CD14-positive monocyte (primary cell): ENCODE results near the gene MLLT3. TPM values are rescaled to one million over a fixed set of nuclear protein-coding genes. Genes with fewer than 3 reads are reported as not detected.

Experiments
- DNase-seq, 3 donors: peaks; one replicate each; pipeline ENCODE4 v3.0.0-alpha.2; 2011 to 2022
- H2AFZ ChIP-seq: 2 replicates; pipeline ENCODE4 v1.6.0; 2012; ENCODE audit warnings: mild to moderate bottlenecking, low read depth, low read length, inconsistent platforms; ENCODE audit not compliant: insufficient read depth, poor library complexity, severe bottlenecking
- H3K27ac ChIP-seq, 2 donors: 1 replicate in 1 of 2; 2 replicates in 1 of 2; pipeline ENCODE4 v1.5.1; 2012 to 2013; ENCODE audit warnings: low read length in 2 of 2, control low read depth in 1 of 2, inconsistent platforms in 1 of 2, low read depth in 1 of 2, mild to moderate bottlenecking in 1 of 2
- H3K27me3 ChIP-seq, 2 donors: one replicate each; pipeline versions ENCODE4 v1.6.0 to v1.6.1; 2011 to 2013; ENCODE audit warnings: low read length in 2 of 2; ENCODE audit not compliant: control insufficient read depth in 2 of 2, insufficient read depth in 2 of 2
- H3K36me3 ChIP-seq, 2 donors: replicated peaks in 1 of 2; 1 replicate in 1 of 2; 2 replicates in 1 of 2; pipeline versions ENCODE4 v1.5.1 to v1.6.1; 2012 to 2013; ENCODE audit warnings: low read length in 2 of 2, control low read depth in 1 of 2, inconsistent platforms in 1 of 2, mild to moderate bottlenecking in 1 of 2; ENCODE audit not compliant: insufficient read depth in 2 of 2, control insufficient read depth in 1 of 2
- H3K4me1 ChIP-seq, 2 donors: 1 replicate in 1 of 2; 2 replicates in 1 of 2; pipeline versions ENCODE4 v1.5.1 to v1.6.1; 2012 to 2013; ENCODE audit warnings: low read length in 2 of 2, control low read depth in 1 of 2, inconsistent platforms in 1 of 2, mild to moderate bottlenecking in 1 of 2, moderate library complexity in 1 of 2; ENCODE audit not compliant: insufficient read depth in 2 of 2, control insufficient read depth in 1 of 2
- H3K4me2 ChIP-seq: replicated peaks from 2 replicates; pipeline ENCODE3; 2012; ENCODE audit warnings: low read length, moderate library complexity, mild to moderate bottlenecking; ENCODE audit not compliant: poor library complexity, severe bottlenecking; ENCODE audit errors: extremely low read depth
- H3K4me3 ChIP-seq, 3 experiments: fragments of 200-600 bp in 1 of 3; sonication (generic) in 1 of 3; replicated peaks in 1 of 3; 1 replicate in 2 of 3; 2 replicates in 1 of 3; pipeline ENCODE4 v1.5.1; 2011 to 2013; ENCODE audit warnings: low read length in 3 of 3, mild to moderate bottlenecking in 3 of 3, control low read depth in 2 of 3, low read depth in 2 of 3, inconsistent platforms in 1 of 3, moderate library complexity in 1 of 3
- H3K79me2 ChIP-seq: 2 replicates; pipeline ENCODE4 v1.6.0; 2012; ENCODE audit warnings: mild to moderate bottlenecking, control low read depth, inconsistent platforms, low read length, moderate library complexity; ENCODE audit not compliant: insufficient read depth
- H3K9ac ChIP-seq: 2 replicates; pipeline ENCODE4 v1.6.0; 2017; ENCODE audit warnings: low read length, mild to moderate bottlenecking; ENCODE audit not compliant: insufficient read depth, poor library complexity, severe bottlenecking
- H3K9me3 ChIP-seq, 2 donors: replicated peaks in 1 of 2; 1 replicate in 1 of 2; 2 replicates in 1 of 2; pipeline versions ENCODE4 v1.5.1 to v1.6.1; 2012 to 2013; ENCODE audit warnings: low read length in 2 of 2, control low read depth in 1 of 2; ENCODE audit not compliant: control insufficient read depth in 1 of 2, insufficient read depth in 1 of 2
- H4K20me1 ChIP-seq: 2 replicates; pipeline ENCODE4 v1.6.0; 2012; ENCODE audit warnings: mild to moderate bottlenecking, low read length, control low read depth, moderate library complexity; ENCODE audit not compliant: insufficient read depth
- H3K27ac Mint-ChIP-seq, 7 donors: one replicate each; pipeline ENCODE4 v1.8.0; 2020; ENCODE audit warnings: mild to moderate bottlenecking in 7 of 7, mixed read lengths in 7 of 7, moderate library complexity in 6 of 7, inconsistent platforms in 2 of 7
- H3K27me3 Mint-ChIP-seq, 3 donors: one replicate each; pipeline ENCODE4 v1.8.0; 2021 to 2022; ENCODE audit warnings: low read depth in 3 of 3, mild to moderate bottlenecking in 3 of 3, mixed read lengths in 3 of 3, moderate library complexity in 3 of 3, inconsistent platforms in 1 of 3
- H3K36me3 Mint-ChIP-seq, 2 donors: one replicate each; pipeline ENCODE4 v1.8.0; 2020; ENCODE audit warnings: mixed read lengths in 2 of 2, inconsistent platforms in 1 of 2, mild to moderate bottlenecking in 1 of 2
- H3K4me1 Mint-ChIP-seq: one replicate; pipeline ENCODE4 v1.8.0; 2020; ENCODE audit warnings: mild to moderate bottlenecking, mixed read lengths
- H3K4me3 Mint-ChIP-seq, 2 donors: one replicate each; pipeline ENCODE4 v1.8.0; 2020; ENCODE audit warnings: mild to moderate bottlenecking in 2 of 2, mixed read lengths in 2 of 2, moderate library complexity in 1 of 2
- H3K9me3 Mint-ChIP-seq, 7 donors: one replicate each; pipeline ENCODE4 v1.8.0; 2020 to 2022; ENCODE audit warnings: mixed read lengths in 7 of 7, mild to moderate bottlenecking in 6 of 7, moderate library complexity in 6 of 7, inconsistent platforms in 2 of 7
- WGBS: methylation state at CpG from one replicate; pipeline ENCODE4 v1.1.5; 2013; ENCODE audit warnings: missing lambda C conversion rate; ENCODE audit not compliant: insufficient coverage; 5-methylcytosine and 5-hydroxymethylcytosine counted together
- intact Hi-C, 2 donors: fragments of 100-400 bp; cut with micrococcal nuclease; formaldehyde crosslinking; loops; one replicate each; pipeline versions ENCODE4 v1.15.0 to v1.15.1; 2023
- polyA plus RNA-seq, 3 donors: library from polyadenylated mRNA; depleted of rRNA in 1 of 3; unstranded in 2 of 3; stranded (reverse) in 1 of 3; fragments of 300-500 nt in 2 of 3; fragments of >200 nt in 1 of 3; fragmentation: Illumina TruSeq in 2 of 3; gene quantifications; 1 replicate in 2 of 3; 2 replicates in 1 of 3; pipeline ENCODE4 v1.2.3, GENCODE V29; 2012 to 2021
- TF ChIP-seq, protein P1 (sequence below): fragments of 200-600 bp; IDR thresholded peaks from one replicate; pipeline ENCODE4 v1.8.0; 2022; ENCODE audit warnings: antibody characterized with exemption, mild to moderate bottlenecking

Gene MLLT3
- polyA plus RNA-seq, 3 donors = 0.81 to 2.3 (median 1.5) TPM

GRCh38 chr9:20312732-20313131 is 309.6 kb downstream of the MLLT3 start:
- Mint-ChIP-seq H3K4me3 (no peak overlapping the region), H3K9me3 (peaks cover 0 to 2% (median 0%) of the 10 kb centered on the region in 7 donors), H3K36me3 (no peaks in the 10 kb centered on the region), H3K27ac (no peak overlapping the region), H3K4me1 (no peaks in the 10 kb centered on the region), H3K27me3 (peaks cover 0 to 5% (median 0%) of the 10 kb centered on the region in 3 donors)
- Histone ChIP-seq H3K79me2 (no peaks in the 10 kb centered on the region), H3K9ac (no peak overlapping the region), H3K4me3 (no peak overlapping the region), H3K4me2 (no peak overlapping the region), H2AFZ (no peak overlapping the region), H3K9me3 (no peaks in the 10 kb centered on the region), H3K4me1 (no peaks in the 10 kb centered on the region), H3K27me3 (no peaks in the 10 kb centered on the region), H3K27ac (no peak overlapping the region), H4K20me1 (no peaks in the 10 kb centered on the region), H3K36me3 (no peaks in the 10 kb centered on the region)
- TF ChIP-seq, protein P1, sequence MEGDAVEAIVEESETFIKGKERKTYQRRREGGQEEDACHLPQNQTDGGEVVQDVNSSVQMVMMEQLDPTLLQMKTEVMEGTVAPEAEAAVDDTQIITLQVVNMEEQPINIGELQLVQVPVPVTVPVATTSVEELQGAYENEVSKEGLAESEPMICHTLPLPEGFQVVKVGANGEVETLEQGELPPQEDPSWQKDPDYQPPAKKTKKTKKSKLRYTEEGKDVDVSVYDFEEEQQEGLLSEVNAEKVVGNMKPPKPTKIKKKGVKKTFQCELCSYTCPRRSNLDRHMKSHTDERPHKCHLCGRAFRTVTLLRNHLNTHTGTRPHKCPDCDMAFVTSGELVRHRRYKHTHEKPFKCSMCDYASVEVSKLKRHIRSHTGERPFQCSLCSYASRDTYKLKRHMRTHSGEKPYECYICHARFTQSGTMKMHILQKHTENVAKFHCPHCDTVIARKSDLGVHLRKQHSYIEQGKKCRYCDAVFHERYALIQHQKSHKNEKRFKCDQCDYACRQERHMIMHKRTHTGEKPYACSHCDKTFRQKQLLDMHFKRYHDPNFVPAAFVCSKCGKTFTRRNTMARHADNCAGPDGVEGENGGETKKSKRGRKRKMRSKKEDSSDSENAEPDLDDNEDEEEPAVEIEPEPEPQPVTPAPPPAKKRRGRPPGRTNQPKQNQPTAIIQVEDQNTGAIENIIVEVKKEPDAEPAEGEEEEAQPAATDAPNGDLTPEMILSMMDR = no peak
- intact Hi-C loops = no loop called here
- no peak for DNase-seq

GRCh38 chr9:20310024-20310423 is 312.3 kb downstream of the MLLT3 start:
- Histone ChIP-seq H3K27me3 (no peaks in the 10 kb centered on the region), H3K79me2 (no peaks in the 10 kb centered on the region), H3K4me1 (no peaks in the 10 kb centered on the region), H3K9ac (no peak overlapping the region), H4K20me1 (no peaks in the 10 kb centered on the region), H3K27ac (no peak overlapping the region), H3K9me3 (no peaks in the 10 kb centered on the region), H2AFZ (no peak overlapping the region), H3K4me3 (no peak overlapping the region), H3K36me3 (no peaks in the 10 kb centered on the region), H3K4me2 (no peak overlapping the region)
- H3K36me3 Mint-ChIP-seq = no peaks in the 10 kb centered on the region
- peaks cover 0 to 4% (median 0%) of the 10 kb centered on the region in 7 donors for H3K9me3 Mint-ChIP-seq
- DNase-seq = no peak
- H3K4me1 Mint-ChIP-seq = no peaks in the 10 kb centered on the region
- TF ChIP-seq, protein P1 = no peak
- intact Hi-C loops = no loop called here
- H3K27me3 Mint-ChIP-seq = peaks cover 0 to 5% (median 2%) of the 10 kb centered on the region in 3 donors
- no peak overlapping the region for H3K27ac Mint-ChIP-seq
- no peak overlapping the region for H3K4me3 Mint-ChIP-seq
- WGBS = no CpG with 5 or more reads among the region's 2 CpGs
